Activated naive CD4-positive, alpha-beta T cell treated with anti-CD3 and anti-CD28 coated beads, Interleukin-2, amount 50 U/mL, for 72 hours (primary cell): ENCODE measurements around the gene NEMF. TPM values are rescaled to one million over a fixed set of nuclear protein-coding genes. Genes with fewer than 3 reads are reported as not detected.
A peak's percentile ranks its signal among the peaks of the same experiment; 100 is the strongest.
"Not testable (repeated sequence)": the region's sequence is repeated elsewhere in the genome, so short reads cannot be mapped to it uniquely, and the experiment has no call there.

ENCODE experiments used
- ATAC-seq, 2 donors: fragments of 150-1000 bp; cut with Tn5 transposase; 2 replicates each; pipeline ENCODE4 v1.10.0; 2021; ENCODE audit warnings: mild to moderate bottlenecking in 2 of 2, moderate library complexity in 2 of 2
- DNase-seq, 2 donors: peaks; one replicate each; pipeline ENCODE4 v3.0.0; 2021 to 2022; ENCODE audit warnings: low spot score in 2 of 2
- H3K27ac Mint-ChIP-seq, 2 donors: one replicate each; pipeline ENCODE4 v1.8.0; 2022; ENCODE audit warnings: mild to moderate bottlenecking in 2 of 2, mixed read lengths in 2 of 2
- H3K36me3 Mint-ChIP-seq, 2 donors: one replicate each; pipeline ENCODE4 v1.8.0; 2022; ENCODE audit warnings: mixed read lengths in 2 of 2
- H3K9me3 Mint-ChIP-seq, 2 donors: one replicate each; pipeline ENCODE4 v1.8.0; 2022; ENCODE audit warnings: mixed read lengths in 2 of 2
- total RNA-seq, 2 donors: library from RNA; stranded (reverse); gene quantifications; one replicate each; pipeline ENCODE4 v1.2.3, GENCODE V29; 2022

NEMF gene
- 10 to 100 TPM; 71.3 to 79.1 TPM for total RNA-seq

DNA sequence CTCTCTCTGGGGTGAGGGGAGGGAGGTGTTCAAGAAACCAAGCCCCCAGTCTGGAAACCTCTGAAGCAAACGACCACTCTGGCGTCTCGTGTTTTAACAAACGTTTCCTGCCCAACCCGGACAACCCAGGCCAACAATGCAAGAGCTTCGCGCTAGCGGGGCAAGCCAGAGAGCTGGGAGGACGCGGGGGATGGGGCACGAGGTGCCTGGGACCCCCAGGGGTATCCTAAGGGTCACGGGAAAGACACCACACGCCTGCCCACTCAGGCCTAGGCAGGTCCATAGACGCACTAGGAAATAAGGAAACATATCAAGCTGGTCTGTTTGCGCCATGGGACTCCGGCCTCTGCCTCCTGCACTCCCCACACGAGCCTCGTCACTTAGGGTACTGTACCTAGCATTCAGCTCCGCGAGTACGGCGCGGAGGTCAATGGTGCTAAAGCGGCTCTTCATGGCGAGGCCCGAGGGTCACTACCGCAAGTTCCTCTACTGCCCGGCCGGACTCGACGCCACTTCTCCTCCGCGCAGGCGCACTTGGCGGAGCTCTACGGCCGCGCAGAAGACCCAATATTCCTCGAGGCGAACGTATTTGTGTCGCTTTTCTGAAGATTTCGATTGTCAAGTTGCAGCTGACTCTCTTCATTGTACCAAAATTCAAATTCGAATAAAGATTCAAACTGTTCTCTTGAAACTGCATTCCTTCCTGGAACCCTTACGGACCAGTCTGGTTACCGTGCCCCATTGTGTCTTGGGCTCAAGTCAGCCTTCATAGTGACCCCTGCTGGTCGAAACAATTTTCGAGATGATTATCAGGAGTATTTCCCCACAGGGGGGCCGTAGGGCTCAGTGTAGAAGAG lies at the start of gene NEMF:
Gene NEMF, minus strand, starts transcription at position 488 of the 857 bp plus-strand sequence. Its CDS starts 35 bp downstream, at position 453.
- peak; percentile 87 to 91 for ATAC-seq
- no peaks in the 10 kb centered on the region for H3K9me3 Mint-ChIP-seq
- peaks cover 17 to 21% of the 10 kb centered on the region in 2 donors for H3K36me3 Mint-ChIP-seq
- DNase-seq, result peak; percentile 84 to 93
- peak within 1 kb of the TSS; percentile 93 to 95 for H3K27ac Mint-ChIP-seq

GRCh38 chr14:49900973-49901372 lies 48.4 kb upstream of the NEMF start:
- Mint-ChIP-seq H3K9me3 (peaks cover 0 to 4% of the 10 kb centered on the region in 2 donors), H3K27ac (peak overlapping the region in 1 of 2 donors; percentile 81), H3K36me3 (peaks cover 33% of the 10 kb centered on the region in 2 donors)
- DNase-seq, result no peak
- ATAC-seq, result no peak

GRCh38 chr14:49898485-49898884 lies 45.9 kb upstream of the NEMF start:
- H3K9me3 Mint-ChIP-seq, result peaks cover 0 to 4% of the 10 kb centered on the region in 2 donors
- H3K27ac Mint-ChIP-seq, result peak overlapping the region; percentile 99 to 100
- H3K36me3 Mint-ChIP-seq, result peaks cover 57 to 58% of the 10 kb centered on the region in 2 donors

GRCh38 chr14:49897965-49898364 lies 45.4 kb upstream of the NEMF start:
- DNase-seq (no peak), ATAC-seq (no peak)
- H3K36me3 Mint-ChIP-seq, result peaks cover 59 to 63% of the 10 kb centered on the region in 2 donors
- H3K27ac Mint-ChIP-seq, result peak overlapping the region; percentile 99 to 100
- peaks cover 0 to 4% of the 10 kb centered on the region in 2 donors for H3K9me3 Mint-ChIP-seq

More at GRCh38 chr14:49898485-49898884, 45.9 kb upstream of the NEMF start:
- no peak for ATAC-seq
- DNase-seq, result no peak

DNA sequence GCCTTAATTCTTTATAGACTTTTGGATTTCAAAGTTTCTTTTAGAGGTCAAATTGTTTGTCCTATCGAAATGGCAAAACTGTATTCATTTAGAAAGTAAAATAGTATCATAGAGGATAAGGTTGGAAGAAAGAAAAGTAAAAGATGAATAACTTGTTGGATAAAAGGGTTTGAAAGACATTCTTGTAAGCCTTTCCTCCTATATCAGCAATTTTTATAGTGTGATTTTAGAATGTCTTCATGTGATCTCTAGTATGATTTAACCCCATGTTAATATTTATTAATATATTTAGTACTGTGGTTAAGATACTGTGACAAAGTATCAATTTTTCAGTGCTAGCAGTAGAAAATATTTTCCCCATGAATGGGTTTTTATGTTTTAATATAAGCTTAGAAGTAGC lies 44.8 kb upstream of the NEMF start:
- DNase-seq (no peak), ATAC-seq (no peak)
- Mint-ChIP-seq H3K27ac (peak overlapping the region; percentile 99 to 100), H3K9me3 (peaks cover 0 to 4% of the 10 kb centered on the region in 2 donors), H3K36me3 (peaks cover 63 to 67% of the 10 kb centered on the region in 2 donors)

DNA sequence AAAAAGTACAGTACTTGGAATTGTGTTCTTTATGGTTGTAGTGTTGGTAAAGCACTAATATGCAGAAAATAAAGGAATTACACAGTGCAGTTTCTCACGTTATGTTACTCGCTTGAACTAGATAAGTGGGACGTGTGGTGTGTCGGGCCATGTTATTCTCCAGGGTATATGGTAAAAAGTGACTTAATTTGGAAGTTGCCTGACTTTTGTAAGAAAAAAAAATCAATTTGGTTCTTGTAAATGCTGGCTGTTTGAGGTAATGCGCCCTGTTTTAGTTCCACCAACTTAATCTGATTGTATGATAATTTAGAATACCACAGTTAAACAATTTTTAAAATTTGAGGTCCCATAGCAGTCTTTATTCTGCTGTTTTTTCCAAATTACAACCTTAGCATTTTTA lies 44.4 kb upstream of the NEMF start:
- Mint-ChIP-seq H3K36me3 (peaks cover 63 to 67% of the 10 kb centered on the region in 2 donors), H3K27ac (peak overlapping the region; percentile 99 to 100), H3K9me3 (no peaks in the 10 kb centered on the region)
- DNase-seq, result no peak
- ATAC-seq, result no peak

- Mint-ChIP-seq H3K27ac (peak overlapping the region; percentile 99 to 100), H3K36me3 (peaks cover 67 to 71% of the 10 kb centered on the region in 2 donors)
- not testable (repeated sequence) for ATAC-seq, H3K9me3 Mint-ChIP-seq, DNase-seq
These were observed 43.7 kb upstream of the NEMF start for GRCh38 chr14:49896272-49896671.

DNA sequence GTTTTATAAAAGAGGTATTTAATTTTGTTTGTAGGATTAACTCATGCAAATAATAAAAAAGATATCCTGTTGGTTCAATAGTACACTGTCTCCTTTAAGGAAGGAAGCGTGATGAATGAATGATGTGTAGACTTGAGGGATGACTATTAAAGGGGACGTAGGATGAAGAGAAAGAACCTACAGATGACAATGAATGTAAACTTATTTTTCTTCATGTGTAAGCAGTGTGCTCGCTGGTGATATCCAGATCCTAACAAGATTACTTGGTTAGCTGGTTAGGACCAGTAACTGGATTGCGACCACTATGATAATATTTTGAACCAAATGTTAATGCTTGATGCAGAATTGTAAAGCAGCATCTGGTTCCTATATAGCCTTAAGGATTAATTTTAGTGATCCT lies 42.9 kb upstream of the NEMF start:
- no peak for DNase-seq
- Mint-ChIP-seq H3K27ac (peak overlapping the region; percentile 99 to 100), H3K9me3 (no peaks in the 10 kb centered on the region), H3K36me3 (peaks cover 67 to 71% of the 10 kb centered on the region in 2 donors)
- peak in 1 of 2 donors; percentile 19 for ATAC-seq

- DNase-seq, H3K9me3 Mint-ChIP-seq: not testable (repeated sequence)
- peak; percentile 34 to 52 for ATAC-seq
- Mint-ChIP-seq H3K36me3 (peaks cover 67 to 71% of the 10 kb centered on the region in 2 donors), H3K27ac (peak overlapping the region; percentile 99 to 100)
These were observed 41.9 kb upstream of the NEMF start for GRCh38 chr14:49894214-49895107.

DNA sequence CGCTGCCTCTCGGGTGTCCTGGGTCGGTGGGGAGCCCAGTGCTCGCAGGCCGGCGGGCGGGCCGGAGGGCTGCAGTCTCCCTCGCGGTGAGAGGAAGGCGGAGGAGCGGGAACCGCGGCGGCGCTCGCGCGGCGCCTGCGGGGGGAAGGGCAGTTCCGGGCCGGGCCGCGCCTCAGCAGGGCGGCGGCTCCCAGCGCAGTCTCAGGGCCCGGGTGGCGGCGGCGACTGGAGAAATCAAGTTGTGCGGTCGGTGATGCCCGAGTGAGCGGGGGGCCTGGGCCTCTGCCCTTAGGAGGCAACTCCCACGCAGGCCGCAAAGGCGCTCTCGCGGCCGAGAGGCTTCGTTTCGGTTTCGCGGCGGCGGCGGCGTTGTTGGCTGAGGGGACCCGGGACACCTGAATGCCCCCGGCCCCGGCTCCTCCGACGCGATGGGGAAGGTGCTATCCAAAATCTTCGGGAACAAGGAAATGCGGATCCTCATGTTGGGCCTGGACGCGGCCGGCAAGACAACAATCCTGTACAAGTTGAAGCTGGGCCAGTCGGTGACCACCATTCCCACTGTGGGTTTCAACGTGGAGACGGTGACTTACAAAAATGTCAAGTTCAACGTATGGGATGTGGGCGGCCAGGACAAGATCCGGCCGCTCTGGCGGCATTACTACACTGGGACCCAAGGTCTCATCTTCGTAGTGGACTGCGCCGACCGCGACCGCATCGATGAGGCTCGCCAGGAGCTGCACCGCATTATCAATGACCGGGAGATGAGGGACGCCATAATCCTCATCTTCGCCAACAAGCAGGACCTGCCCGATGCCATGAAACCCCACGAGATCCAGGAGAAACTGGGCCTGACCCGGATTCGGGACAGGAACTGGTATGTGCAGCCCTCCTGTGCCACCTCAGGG lies 41.0 kb upstream of the NEMF start:
- peak; percentile 71 to 92 for DNase-seq
- H3K36me3 Mint-ChIP-seq, result peaks cover 64 to 69% of the 10 kb centered on the region in 2 donors
- H3K9me3 Mint-ChIP-seq, result no peaks in the 10 kb centered on the region
- peak; percentile 40 to 63 for ATAC-seq
- peak overlapping the region; percentile 100 for H3K27ac Mint-ChIP-seq

DNA sequence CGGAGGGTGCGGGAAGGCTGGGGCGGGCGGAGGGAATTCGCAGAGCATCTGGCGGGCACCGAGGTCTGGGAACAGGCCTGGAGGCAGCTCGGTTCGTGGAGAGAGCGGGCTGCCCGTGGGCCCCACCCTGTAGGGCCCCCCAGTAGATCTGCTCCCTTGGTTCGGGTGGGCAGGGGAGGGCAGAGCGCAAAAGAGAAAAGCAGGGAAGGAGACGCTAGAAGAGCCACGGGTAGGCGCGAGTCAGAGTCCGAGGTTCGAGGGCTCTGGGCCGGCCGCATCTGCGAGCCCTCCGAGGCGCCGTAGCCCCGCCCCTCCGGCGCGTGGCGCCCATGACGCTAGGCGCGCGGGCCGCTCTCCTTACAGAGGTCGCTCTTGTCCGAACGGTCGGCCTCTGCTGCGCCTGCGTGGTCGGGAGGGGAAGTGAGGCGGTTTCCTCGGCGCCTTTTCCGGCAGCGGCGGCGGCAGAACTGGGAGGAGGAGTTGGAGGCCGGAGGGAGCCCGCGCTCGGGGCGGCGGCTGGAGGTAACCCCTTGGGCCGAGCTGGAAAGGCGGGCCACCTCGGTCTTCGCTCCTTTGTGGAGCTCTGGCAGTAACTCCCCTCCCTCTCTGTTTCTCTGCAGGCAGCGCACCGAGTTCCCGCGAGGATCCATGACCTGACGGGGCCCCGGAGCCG lies 40.2 kb upstream of the NEMF start, which contains the start of gene ARF6:
Gene ARF6, plus strand, starts transcription at position 447 of the 673 bp plus-strand sequence. CDS start 655 bp downstream, outside the sequence.
- peak; percentile 75 to 86 for ATAC-seq
- peak; percentile 98 for DNase-seq
- H3K27ac Mint-ChIP-seq, result peak within 1 kb of the TSS; percentile 100
- H3K36me3 Mint-ChIP-seq, result peaks cover 56 to 61% of the 10 kb centered on the region in 2 donors
- H3K9me3 Mint-ChIP-seq, result no peaks in the 10 kb centered on the region

DNA sequence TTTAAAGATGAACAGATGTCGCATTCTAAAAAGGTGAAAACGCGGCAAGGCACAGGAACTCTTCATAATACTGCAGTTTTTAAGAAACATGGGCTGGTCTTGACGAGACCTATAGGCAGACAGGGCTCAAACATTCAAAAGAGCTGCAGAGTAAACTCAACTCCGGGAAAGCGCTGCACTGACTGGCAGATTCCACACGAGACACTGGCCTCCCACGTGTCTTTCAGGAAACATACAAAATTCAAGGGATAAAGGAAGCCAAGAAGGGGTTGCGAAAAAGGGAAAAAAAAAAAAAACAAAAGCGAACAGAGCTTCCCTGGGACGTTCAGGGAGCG lies 39.7 kb upstream of the NEMF start:
- Mint-ChIP-seq H3K9me3 (no peaks in the 10 kb centered on the region), H3K27ac (peak overlapping the region; percentile 100), H3K36me3 (peaks cover 53 to 57% of the 10 kb centered on the region in 2 donors)
- ATAC-seq, result no peak
- peak in 1 of 2 donors; percentile 45 for DNase-seq

DNA sequence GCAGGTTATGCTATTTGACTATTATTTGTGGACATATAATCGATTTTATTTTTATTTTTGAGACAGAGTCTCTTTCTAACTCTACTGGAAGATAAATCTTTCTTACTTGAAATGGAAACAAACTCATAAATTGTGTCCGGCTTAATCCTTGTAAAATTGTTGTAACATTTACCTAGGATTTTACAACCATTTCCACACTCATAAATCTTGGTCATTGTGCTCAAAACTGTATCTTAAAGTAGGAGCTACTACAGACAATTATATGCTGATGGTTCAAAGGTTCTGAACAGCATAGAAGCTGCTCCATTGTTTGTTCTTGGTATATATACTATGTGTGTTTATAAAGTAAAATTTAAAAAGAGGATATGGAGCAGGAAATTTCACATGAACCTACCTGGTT lies 35.7 kb upstream of the NEMF start:
- H3K9me3 Mint-ChIP-seq, result no peaks in the 10 kb centered on the region
- H3K27ac Mint-ChIP-seq, result no peak overlapping the region
- ATAC-seq (no peak), DNase-seq (no peak)
- peaks cover 14 to 17% of the 10 kb centered on the region in 2 donors for H3K36me3 Mint-ChIP-seq

GRCh38 chr14:49886523-49886922 lies 33.9 kb upstream of the NEMF start:
- peak overlapping the region in 1 of 2 donors; percentile 79 for H3K27ac Mint-ChIP-seq
- DNase-seq (no peak), ATAC-seq (no peak)

More at GRCh38 chr14:49886523-49886922, 33.9 kb upstream of the NEMF start:
- Mint-ChIP-seq H3K9me3 (no peaks in the 10 kb centered on the region), H3K36me3 (peaks cover under 1% of the 10 kb centered on the region in 2 donors)
